Keratinocyte (primary cell): ENCODE results near the gene EIF3B.

Source experiments
- EZH2 ChIP-seq: IDR thresholded peaks from one replicate; pipeline ENCODE4 v1.6.1; 2012; ENCODE audit warnings: inconsistent platforms, mild to moderate bottlenecking, low read length, moderate library complexity
- TF ChIP-seq, protein P1 (sequence below), 3 experiments: IDR thresholded peaks in 1 of 3; conservative IDR thresholded peaks in 1 of 3; optimal IDR thresholded peaks in 1 of 3; 2 replicates in 2 of 3; 3 replicates in 1 of 3; pipeline versions ENCODE3 to v1.5.1; 2011; ENCODE audit warnings: low read length in 3 of 3, mild to moderate bottlenecking in 3 of 3, moderate library complexity in 2 of 3, control low read depth in 1 of 3, inconsistent platforms in 1 of 3; ENCODE audit not compliant: insufficient read depth in 2 of 3; ENCODE audit errors: extremely low read depth in 1 of 3

DNA sequence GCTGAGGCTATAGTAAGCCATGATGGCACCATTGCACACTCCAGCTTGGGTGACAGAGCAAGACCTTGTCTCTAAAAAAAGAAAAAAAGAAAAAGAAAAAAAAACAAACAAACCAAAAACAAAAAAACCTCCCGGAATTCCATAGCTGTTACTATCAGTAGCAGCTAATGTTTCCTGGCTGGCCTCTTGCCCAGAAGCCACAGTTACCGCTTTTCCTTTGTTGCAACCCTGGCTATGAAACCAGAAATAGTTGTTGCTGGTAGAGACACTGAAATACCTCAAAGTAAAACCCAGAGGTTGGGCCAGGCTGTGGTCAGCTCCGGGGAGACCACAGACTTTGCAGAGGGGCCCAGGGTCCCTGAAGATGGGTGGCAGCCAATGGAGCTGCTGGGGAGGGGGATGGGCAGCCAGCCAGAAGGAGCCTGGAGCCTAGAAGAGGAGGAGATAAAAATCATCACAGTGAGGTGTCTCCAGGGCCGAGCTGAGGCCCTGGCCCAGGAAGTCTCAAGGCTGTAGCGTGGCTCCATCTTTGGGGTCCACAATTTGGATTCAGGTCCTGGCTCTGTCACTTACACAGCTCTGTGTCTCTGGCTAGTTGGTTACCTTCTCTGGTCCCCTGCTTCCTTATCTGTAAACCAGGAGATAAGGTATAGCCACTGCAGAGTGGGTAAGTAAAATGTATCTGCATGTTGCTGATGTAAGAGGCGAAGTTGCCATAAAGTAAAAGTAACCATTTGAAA, 45.4 kb downstream of the EIF3B start:
- TF ChIP-seq, protein P1, sequence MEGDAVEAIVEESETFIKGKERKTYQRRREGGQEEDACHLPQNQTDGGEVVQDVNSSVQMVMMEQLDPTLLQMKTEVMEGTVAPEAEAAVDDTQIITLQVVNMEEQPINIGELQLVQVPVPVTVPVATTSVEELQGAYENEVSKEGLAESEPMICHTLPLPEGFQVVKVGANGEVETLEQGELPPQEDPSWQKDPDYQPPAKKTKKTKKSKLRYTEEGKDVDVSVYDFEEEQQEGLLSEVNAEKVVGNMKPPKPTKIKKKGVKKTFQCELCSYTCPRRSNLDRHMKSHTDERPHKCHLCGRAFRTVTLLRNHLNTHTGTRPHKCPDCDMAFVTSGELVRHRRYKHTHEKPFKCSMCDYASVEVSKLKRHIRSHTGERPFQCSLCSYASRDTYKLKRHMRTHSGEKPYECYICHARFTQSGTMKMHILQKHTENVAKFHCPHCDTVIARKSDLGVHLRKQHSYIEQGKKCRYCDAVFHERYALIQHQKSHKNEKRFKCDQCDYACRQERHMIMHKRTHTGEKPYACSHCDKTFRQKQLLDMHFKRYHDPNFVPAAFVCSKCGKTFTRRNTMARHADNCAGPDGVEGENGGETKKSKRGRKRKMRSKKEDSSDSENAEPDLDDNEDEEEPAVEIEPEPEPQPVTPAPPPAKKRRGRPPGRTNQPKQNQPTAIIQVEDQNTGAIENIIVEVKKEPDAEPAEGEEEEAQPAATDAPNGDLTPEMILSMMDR (optimal IDR thresholded peaks at IDR 0.05 in 1 of 3, IDR thresholded peaks at IDR 0.05 in 1 of 3, conservative IDR thresholded peaks at IDR 0.05 in 1 of 3; ENCODE audit: extremely low read depth in 1 of 3, insufficient read depth in 2 of 3, low read length in 3 of 3), result no peak
- TF ChIP-seq EZH2, result no peak
